G401 (cell line): ENCODE results near the gene C1orf198. TPM values are rescaled to one million over a fixed set of nuclear protein-coding genes. Genes with fewer than 3 reads are reported as not detected.

Experiments used
- DNase-seq: peaks from one replicate; pipeline ENCODE4 v3.0.0-alpha.2; 2015; ENCODE audit warnings: low spot score
- in situ Hi-C: cut with HindIII; loops from 2 replicates; pipeline ENCODE4 v1.10.0; 2016; ENCODE audit warnings: low sequenced_read_pairs, mixed read lengths
- total RNA-seq: library from RNA; depleted of rRNA; stranded (reverse); fragments of >200 nt; shearing (Covaris generic); gene quantifications from 2 replicates; pipeline ENCODE4 v1.2.3, GENCODE V29; 2014

Gene C1orf198
- total RNA-seq, 1 experiment from 2014 or later = 35.6 TPM

- no peak for DNase-seq
- in situ Hi-C loops = no loop called here
Observed at GRCh38 chr1:230821346-230821745, 47.0 kb downstream of the C1orf198 start.

- DNase-seq = no peak
- in situ Hi-C loops = no loop called here
Observed at GRCh38 chr1:230820568-230820967, 47.8 kb downstream of the C1orf198 start.

GRCh38 chr1:230819976-230820375 is 48.3 kb downstream of the C1orf198 start:
- DNase-seq = no peak
- in situ Hi-C loops = no loop called here

GRCh38 chr1:230818901-230819300 is 49.4 kb downstream of the C1orf198 start:
- no peak for DNase-seq
- in situ Hi-C loops = no loop called here

GRCh38 chr1:230818367-230818766 is 50.0 kb downstream of the C1orf198 start:
- in situ Hi-C loops = no loop called here
- DNase-seq = no peak

GRCh38 chr1:230816018-230816417 is 52.3 kb downstream of the C1orf198 start:
- no peak for DNase-seq
- in situ Hi-C loops = no loop called here

GRCh38 chr1:230814949-230815692 is 53.2 kb downstream of the C1orf198 start:
- DNase-seq = no peak
- in situ Hi-C loops = no loop called here

- no peak for DNase-seq
- in situ Hi-C loops = no loop called here
Observed at GRCh38 chr1:230812568-230812967, 55.8 kb downstream of the C1orf198 start.

- in situ Hi-C loops = no loop called here
Observed at GRCh38 chr1:230809256-230809990, 58.9 kb downstream of the C1orf198 start.

GRCh38 chr1:230808281-230808872 is 59.9 kb downstream of the C1orf198 start:
- in situ Hi-C loops = no loop called here
- DNase-seq = no peak

More at GRCh38 chr1:230809256-230809990, 58.9 kb downstream of the C1orf198 start:
- DNase-seq = no peak

GRCh38 chr1:230807561-230808280 is 60.6 kb downstream of the C1orf198 start:
- in situ Hi-C loops = no loop called here
- peak; percentile 27 for DNase-seq

- DNase-seq = peak; percentile 49
- in situ Hi-C loops = no loop called here
Observed at GRCh38 chr1:230807029-230807428, 61.3 kb downstream of the C1orf198 start.

GRCh38 chr1:230806552-230806951 is 61.8 kb downstream of the C1orf198 start:
- no peak for DNase-seq
- in situ Hi-C loops = no loop called here

GRCh38 chr1:230804396-230804795 is 63.9 kb downstream of the C1orf198 start:
- DNase-seq = no peak
- in situ Hi-C loops = no loop called here

GRCh38 chr1:230800891-230801840 is 67.2 kb downstream of the C1orf198 start:
- in situ Hi-C loops = no loop called here
- no peak for DNase-seq

GRCh38 chr1:230798491-230798890 is 69.8 kb downstream of the C1orf198 start:
- DNase-seq = no peak
- in situ Hi-C loops = no loop called here

GRCh38 chr1:230797942-230798365 is 70.4 kb downstream of the C1orf198 start:
- in situ Hi-C loops = no loop called here
- peak; percentile 61 for DNase-seq

GRCh38 chr1:230797376-230797920 is 70.9 kb downstream of the C1orf198 start:
- in situ Hi-C loops = no loop called here
- no peak for DNase-seq
